Hematopoietic multipotent progenitor cell (in vitro differentiated cells): ENCODE measurements around the gene PAFAH2. TPM values are rescaled to one million over a fixed set of nuclear protein-coding genes. Genes with fewer than 3 reads are reported as not detected.

ENCODE experiments used
- DNase-seq, 3 donors: peaks; one replicate each; pipeline ENCODE4 v3.0.0-alpha.2; 2011 to 2015; ENCODE audit warnings: low read depth in 2 of 3, low spot score in 2 of 3
- total RNA-seq: library from RNA; depleted of rRNA; stranded (reverse); fragments of >200 nt; gene quantifications from one replicate; pipeline ENCODE4 v1.2.3, GENCODE V29; 2012

Gene PAFAH2
- total RNA-seq, 1 donor, result 6.5 TPM

- DNase-seq, result no peak
These were observed 33.9 kb upstream of the PAFAH2 start for GRCh38 chr1:26031611-26032220.

GRCh38 chr1:26031196-26031595, 33.3 kb upstream of the PAFAH2 start:
- DNase-seq, result no peak

- DNase-seq, result no peak
These were observed 32.1 kb upstream of the PAFAH2 start for GRCh38 chr1:26029864-26030481.

- no peak for DNase-seq
These were observed 31.4 kb upstream of the PAFAH2 start for GRCh38 chr1:26029054-26029863.

DNA sequence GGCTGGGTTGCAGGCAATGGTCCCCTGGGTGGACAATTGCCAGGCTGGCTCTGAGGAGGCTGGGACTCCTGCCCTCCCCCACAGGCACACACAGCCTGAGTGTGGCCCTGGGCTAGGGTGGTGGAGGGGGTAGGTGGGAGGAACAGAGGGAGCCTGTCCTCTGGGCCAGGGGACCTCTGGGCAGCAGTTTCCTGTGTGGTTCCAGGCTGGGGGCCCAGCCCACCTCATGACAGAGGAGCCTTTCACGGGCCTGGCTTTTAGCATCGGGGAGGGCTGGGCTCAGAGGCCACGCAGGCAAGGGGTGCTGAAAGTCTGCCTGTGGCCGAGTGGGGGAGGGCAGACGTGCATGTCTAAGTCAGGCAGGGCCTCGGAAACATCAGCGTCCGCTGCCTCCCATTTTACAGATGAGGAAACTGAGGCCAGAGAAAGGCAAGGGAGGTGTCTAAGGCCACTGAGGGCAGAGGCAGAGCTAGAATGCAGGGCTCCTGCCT, 30.7 kb upstream of the PAFAH2 start:
- DNase-seq, result no peak

DNA sequence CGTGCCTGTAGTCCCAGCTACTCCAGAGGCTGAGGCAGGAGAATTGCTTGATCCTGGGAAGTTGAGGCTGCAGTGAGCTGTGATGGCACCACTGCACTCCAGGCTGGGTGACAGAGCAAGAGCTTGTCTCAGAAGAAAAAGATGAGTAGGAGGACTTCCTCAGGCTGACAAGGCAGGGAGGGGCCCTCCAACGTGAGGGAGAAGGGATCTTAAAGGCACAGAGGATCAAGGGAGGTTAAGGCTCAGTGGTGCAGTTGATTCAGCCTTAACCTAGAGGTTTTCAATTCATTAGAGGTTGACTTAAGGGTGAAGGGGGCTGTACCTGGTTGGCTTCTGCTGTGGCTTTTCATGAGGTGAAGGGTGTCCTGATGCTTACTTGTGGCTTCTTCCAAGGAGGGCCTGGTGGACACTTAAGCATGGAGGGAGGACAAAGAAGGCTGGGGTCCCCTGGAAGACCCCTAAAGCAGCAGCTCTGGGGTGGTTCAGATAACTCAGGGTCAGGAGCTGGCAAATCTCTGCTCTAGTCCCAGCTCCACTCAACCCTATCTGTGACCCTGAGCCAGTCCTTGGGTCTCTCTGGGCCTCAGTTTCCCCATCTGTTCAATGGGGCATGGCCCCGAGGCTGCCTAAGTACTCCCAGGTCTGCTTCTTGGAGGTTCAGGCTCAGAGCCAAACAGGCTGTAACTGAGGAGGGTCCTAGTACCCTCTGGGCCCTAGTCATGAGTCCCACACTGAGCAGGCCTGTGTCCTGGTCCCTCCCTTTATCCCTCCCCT, 30.0 kb upstream of the PAFAH2 start:
- no peak for DNase-seq

- no peak for DNase-seq
These were observed 27.7 kb upstream of the PAFAH2 start for GRCh38 chr1:26025517-26025916.

DNA sequence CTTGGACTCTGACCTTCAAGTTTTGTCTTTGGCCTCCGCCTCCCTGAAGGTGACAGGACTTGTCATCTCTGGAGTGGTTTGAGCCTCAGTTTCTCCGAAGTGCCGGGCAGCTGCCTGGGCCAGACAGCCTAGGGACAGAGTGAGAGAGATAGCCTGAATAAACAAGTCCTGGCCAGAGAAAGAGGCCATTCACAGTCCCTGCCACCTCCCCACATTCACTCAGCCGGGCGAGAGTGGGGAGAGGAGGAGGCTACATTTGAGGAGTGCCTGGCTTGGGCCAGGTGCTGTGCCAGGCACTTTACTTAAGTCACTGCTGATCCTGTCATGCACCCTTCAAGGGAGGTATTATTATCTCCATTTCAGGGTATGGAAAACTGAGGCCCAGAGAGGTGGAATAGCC, 27.2 kb upstream of the PAFAH2 start:
- no peak for DNase-seq

DNA sequence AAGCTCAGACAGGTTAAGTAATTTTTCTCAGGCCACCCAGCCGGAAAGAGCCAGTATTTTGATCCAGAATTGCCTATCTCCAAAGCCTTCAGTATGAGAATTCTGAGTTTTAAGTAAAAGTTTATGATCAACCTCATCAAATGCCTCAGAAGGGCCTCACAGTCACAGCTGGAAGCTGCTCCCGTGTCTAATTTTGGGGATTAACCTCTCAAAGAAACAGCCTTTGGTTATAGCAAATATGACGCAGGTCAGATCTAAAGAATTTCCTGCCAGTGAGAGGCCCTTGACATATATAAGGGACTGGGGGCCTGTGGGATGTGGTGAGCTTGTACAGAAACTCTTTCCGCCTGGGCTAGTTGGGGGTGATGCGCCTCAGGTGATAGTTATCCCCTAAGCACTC, 26.0 kb upstream of the PAFAH2 start:
- DNase-seq, result no peak

- DNase-seq, result no peak
These were observed 25.1 kb upstream of the PAFAH2 start for GRCh38 chr1:26023009-26023408.

- no peak for DNase-seq
These were observed 24.5 kb upstream of the PAFAH2 start for GRCh38 chr1:26022404-26022779.

DNA sequence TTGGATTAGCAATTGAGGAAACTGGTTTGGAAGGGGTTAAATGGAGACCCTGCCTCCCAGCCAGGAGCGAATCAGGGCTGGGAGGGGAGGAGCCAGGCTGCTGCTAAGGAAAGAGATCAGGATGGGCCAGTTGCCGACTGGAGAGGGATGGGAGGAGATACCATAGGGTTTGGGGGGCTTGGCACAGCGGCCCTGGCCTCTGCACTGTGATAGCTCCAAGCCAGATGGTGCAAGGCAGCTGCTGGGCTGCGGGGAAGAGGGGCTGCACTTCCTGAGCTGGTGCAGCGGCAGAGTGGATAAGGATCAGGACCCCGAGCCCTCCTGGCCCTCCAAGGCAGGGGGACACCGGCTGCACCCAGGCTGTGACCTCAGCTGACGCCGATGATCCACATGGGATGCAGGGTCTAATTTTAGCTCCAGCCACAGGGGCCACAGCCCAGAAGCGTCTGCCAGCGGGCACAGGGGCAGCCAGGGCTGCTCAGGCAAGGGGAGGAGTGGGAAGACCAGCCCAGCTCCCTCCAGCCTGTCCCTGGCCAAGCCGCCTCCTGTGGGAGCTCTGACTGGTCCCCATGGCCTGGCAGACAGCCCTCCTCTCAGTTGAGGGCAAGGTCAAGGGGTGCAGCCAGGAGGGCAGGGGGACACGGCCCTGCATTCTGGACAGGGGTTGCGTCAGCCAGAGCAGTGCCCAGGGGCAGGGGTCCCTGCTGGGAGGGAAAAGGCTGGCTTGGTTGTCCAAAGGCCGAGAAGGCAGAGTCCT, 24.0 kb upstream of the PAFAH2 start, which contains the start of gene EXTL1:
EXTL1 (plus strand) TSS at position 129 of the 757 bp plus-strand sequence. CDS start 872 bp downstream, outside the sequence.
- DNase-seq, result no peak

DNA sequence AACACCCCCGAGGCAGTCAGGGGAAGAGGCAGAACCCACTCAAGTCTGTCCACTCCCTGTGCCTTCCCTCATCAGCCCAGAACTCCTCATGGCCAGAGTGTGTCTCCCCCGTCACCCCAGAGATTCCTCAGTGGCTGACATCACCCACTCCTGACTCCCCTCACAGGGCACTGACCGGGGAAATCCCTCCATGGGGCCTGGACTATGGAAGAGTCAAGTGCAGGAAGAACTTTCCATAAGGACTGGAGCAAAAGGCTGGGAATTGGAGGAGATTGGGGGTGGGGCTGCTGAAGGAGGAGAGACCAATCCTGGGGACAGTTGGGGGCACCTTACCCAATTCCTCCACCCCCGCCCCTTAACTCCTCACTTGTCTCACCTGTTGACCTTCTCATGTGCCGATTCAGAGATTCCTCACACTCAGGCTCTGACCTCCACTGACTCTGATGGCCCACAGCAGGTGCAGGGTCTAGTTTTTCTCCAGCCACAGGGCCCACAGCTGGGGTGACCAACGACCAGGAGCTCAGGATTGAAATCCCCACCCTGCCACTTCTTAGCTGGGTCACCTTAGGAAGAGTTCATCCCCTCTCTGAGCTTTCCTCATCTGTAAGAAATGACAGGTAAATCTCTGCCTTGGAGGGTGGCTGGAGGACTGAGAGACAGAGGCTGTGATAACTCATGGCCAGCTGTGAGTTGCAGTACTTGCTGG, 23.2 kb upstream of the PAFAH2 start:
- DNase-seq, result no peak

DNA sequence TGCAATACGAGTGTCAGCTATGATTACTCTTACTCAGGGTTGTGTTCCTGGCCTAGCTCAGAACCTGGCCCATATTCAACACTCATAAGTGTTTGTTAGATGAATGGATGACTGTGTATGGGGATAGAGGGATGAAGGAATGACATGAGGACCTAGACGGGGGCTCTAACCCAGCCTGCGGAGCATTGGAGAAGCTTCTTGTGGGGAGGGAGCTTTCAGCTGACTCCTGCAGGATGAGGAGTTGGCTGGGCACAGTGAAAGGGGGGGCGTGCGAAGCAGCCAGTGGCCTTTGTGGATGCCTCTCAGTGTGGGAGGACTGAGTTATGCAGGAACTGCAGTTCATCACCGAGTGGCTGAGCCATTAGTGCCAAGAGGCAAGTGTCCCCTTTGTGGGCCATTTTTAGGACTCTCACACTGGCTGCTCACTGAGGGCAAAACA, 22.5 kb upstream of the PAFAH2 start:
- no peak for DNase-seq

- no peak for DNase-seq
These were observed 21.9 kb upstream of the PAFAH2 start for GRCh38 chr1:26019641-26020315.

GRCh38 chr1:26017606-26018005, 19.7 kb upstream of the PAFAH2 start:
- no peak for DNase-seq

- no peak for DNase-seq
These were observed 19.2 kb upstream of the PAFAH2 start for GRCh38 chr1:26016953-26017545.

DNA sequence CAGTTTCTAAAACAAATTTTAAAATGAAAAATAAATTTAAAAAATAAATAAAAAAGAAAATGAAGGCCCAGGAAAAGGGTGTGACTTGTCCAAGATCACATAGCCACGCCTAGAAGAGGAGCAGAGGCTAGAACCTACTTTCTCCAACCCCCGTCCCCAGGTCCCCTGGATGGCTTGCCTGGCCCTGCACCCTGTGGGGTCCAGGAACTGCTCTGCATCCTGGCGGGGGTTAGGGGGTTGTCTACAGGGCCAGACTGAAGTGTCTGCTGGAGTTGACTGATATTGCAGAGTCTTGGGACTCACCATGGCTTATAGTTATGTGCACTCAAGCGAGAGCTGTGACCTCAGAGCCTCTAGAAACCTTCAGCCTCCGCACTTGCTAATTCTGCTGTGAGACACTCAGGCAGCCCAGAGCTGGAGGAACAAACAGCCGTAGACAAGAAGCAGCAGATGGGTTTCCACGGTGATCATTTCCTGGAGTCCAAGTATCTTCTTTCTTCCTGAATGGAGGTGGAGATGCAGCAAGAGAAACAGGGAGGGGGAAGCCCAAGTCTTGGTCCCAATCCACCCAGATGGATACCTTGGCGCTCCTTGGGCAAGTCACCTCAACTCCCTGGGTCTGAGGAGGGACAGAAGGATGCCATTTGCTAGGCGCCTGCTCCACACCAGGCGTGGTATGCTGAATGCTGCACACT, 18.5 kb upstream of the PAFAH2 start:
- DNase-seq, result no peak
